NCI-H82 treated with DMSO at 0.1 percent for 48 hours (cell line): ENCODE measurements around the gene CT45A1.
"Not testable (repeated sequence)": the region's sequence is repeated elsewhere in the genome, so short reads cannot be mapped to it uniquely, and the experiment has no call there.

Experiments used
- DNase-seq: peaks from one replicate; lab custom pipeline; 2025; ENCODE audit not compliant: unreplicated experiment; lab: John Stamatoyannopoulos, UW

CT45A1 gene

GRCh38 chrX:135713183-135713689, at the start of gene CT45A1:
CT45A1 (plus strand) TSS chrX:135713639; CDS start chrX:135718941, 5,302 bp downstream.
- not testable (repeated sequence) for DNase-seq

DNA sequence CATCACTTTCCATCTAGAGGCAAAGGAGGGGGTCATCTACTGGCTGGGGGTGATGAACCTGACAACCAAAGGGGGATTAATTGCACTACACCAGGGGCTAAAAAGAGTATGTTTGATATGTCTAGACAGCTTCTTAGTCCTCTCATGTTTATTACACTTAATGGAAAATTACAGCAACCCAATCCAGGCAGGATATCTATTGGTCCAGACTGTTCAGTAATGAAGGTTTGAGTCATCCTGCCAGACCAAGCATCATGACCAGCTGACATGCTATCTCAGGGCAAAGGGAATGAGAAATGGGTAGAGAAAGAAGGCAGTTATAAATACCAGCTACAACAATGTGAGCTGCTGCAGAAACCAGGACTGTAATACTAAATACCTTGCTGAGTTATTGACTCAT, 40.5 kb upstream of the CT45A1 start:
- not testable (repeated sequence) for DNase-seq

GRCh38 chrX:135688137-135688536, 25.3 kb upstream of the CT45A1 start:
- DNase-seq = no peak

GRCh38 chrX:135695471-135695870, 18.0 kb upstream of the CT45A1 start:
- no peak for DNase-seq

GRCh38 chrX:135697601-135698000, 15.8 kb upstream of the CT45A1 start:
- no peak for DNase-seq

GRCh38 chrX:135698924-135699323, 14.5 kb upstream of the CT45A1 start:
- no peak for DNase-seq

- peak; percentile 0 for DNase-seq
Observed at GRCh38 chrX:135707880-135708279, 5.6 kb upstream of the CT45A1 start.

DNA sequence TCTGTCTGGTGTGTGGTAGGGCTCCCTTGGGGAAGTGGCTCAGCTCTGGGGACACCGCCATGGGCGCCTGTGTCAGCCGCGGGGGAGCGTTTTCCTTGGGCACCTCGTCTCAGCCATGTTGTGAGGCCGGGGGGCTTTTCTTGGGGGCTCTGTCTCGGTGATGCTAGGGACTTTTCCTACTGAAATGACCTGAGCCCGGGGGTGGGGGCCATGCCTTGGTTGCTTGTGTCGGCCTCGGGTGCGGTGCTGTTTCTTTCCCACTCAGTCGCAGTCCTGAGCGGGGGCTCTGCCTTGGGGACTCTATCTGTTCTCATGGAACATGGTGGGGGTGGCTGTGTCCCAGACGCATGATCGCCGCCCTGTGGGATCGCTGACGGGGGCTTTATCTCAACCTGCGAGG, 356 bp downstream of the CT45A1 start:
- no peak for DNase-seq

- not testable (repeated sequence) for DNase-seq
Observed at GRCh38 chrX:135734666-135735065, 21.2 kb downstream of the CT45A1 start.

- DNase-seq = no peak
Observed at GRCh38 chrX:135737366-135738071, 24.1 kb downstream of the CT45A1 start.

DNA sequence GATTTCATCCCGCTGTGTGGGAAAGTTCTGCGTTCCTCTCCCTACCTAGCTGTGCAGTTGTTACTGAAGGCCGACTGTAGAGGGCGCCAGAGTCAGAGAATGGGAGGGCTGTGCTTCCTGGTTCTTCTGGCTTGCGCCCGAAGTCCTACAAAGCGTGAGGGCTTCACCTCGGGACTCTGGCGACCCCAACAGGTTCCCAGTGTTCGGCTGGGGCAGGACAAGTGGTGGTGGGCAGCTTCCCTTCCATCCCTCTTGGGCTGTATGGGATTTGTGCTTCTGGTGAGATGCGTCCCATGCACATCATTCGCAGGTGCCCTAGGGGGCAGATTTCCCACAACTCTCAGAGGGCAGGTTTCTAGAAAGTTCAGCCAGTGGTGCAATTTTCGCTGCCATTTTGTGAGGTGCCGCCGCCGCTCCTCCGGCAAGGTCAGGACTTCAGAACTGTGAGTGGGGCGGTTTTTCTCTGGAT, 27.3 kb downstream of the CT45A1 start:
- DNase-seq = no peak

DNA sequence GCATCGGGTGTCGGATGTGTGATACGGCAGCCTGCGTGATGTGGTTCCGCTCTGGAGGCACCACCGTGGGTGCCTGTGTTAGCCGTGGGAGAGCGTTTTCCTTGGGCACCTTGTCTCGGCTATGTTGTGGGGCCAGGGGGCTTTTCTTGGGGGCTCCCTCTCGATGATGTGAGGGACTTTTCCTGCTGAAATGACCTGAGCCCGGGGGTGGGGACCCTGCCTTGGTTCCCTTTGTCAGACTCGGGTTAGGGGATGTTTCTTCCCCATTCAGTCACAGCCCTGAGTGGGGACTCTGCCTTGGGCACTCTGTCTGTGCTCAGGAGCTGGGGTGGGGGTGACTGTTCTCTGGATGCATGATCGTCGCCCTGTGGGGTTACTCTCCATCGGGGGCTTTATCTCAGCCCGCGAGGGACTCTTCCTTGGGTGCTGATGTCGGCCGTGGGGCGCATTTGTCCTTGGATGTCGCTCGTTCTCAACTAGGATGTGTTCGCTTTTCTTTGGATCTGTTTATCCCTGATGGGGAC, 27.8 kb downstream of the CT45A1 start:
- DNase-seq = no peak

DNA sequence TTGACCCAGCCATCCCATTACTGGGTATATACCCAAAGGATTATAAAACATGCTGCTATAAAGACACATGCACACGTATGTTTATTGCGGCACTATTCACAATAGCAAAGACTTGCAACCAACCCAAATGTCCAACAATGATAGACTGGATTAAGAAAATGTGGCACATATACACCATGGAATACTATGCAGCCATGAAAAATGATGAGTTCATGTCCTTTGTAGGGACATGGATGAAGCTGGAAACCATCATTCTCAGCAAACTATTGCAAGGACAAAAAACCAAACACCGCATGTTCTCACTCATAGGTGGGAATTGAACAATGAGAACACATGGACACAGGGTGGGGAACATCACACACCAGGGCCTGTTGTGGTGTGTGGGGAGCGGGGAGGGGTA, 31.3 kb downstream of the CT45A1 start:
- not testable (repeated sequence) for DNase-seq

DNA sequence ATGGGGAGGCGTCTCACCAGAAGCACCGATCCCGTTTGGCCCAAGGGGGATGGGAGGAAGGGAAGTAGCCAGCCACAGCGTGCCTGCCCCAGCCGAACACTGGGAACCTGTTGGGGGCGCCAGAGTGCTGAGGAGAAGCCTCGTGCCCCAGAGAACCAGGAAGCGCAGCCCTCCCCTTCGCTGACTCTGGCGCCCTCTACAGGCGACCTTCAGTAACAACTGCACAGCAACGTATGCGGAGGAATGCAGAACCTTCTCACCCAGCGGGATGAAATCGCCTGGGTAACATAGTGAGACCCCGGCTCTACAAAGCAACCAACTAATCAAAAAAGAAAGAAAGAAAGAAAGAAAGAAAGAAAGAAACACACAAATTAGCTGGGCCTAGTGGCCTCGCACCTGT, 54.7 kb downstream of the CT45A1 start, which contains the start of gene CT45A3:
Gene CT45A3 (minus strand): TSS at position 101 of the 400 bp plus-strand sequence. CDS start 3,747 bp downstream, outside the sequence.
- DNase-seq = not testable (repeated sequence)
